Activated CD8-positive, alpha-beta T cell treated with anti-CD3 and anti-CD28 coated beads for 36 hours (primary cell): ENCODE measurements around the gene GPC4. TPM values are rescaled to one million over a fixed set of nuclear protein-coding genes. Genes with fewer than 3 reads are reported as not detected.

Experiments
- ATAC-seq: fragments of 200-7000 bp; cut with Tn5 transposase; one replicate; pipeline ENCODE4 v1.10.0; 2021; ENCODE audit warnings: mild to moderate bottlenecking, moderate library complexity
- CTCF ChIA-PET: fragments of 350-600 bp; sonication (Branson Sonifier 250); formaldehyde crosslinking; loops from one replicate; lab custom pipeline; 2021; ENCODE audit warnings: antibody characterized with exemption; lab: Charles Lee
- POLR2A ChIA-PET: fragments of 350-600 bp; sonication (Branson Sonifier 250); formaldehyde crosslinking; loops from one replicate; lab custom pipeline; 2021; ENCODE audit warnings: antibody characterized with exemption; lab: Charles Lee
- DNase-seq: peaks from one replicate; pipeline ENCODE4 v3.0.0-alpha.2; 2020
- H3K27ac Mint-ChIP-seq: one replicate; pipeline ENCODE4 v1.8.0; 2021; ENCODE audit warnings: mild to moderate bottlenecking, mixed read lengths
- H3K27me3 Mint-ChIP-seq: one replicate; pipeline ENCODE4 v1.8.0; 2021; ENCODE audit warnings: mixed read lengths
- H3K36me3 Mint-ChIP-seq: one replicate; pipeline ENCODE4 v1.8.0; 2021; ENCODE audit warnings: low read depth, mixed read lengths
- H3K4me1 Mint-ChIP-seq: one replicate; pipeline ENCODE4 v1.8.0; 2021; ENCODE audit warnings: low read depth, mixed read lengths
- H3K4me3 Mint-ChIP-seq: one replicate; pipeline ENCODE4 v1.8.0; 2021; ENCODE audit warnings: mild to moderate bottlenecking, moderate library complexity, mixed read lengths
- H3K9me3 Mint-ChIP-seq: one replicate; pipeline ENCODE4 v1.8.0; 2021; ENCODE audit warnings: mixed read lengths
- CTCF ChIP-seq: fragments of 200-600 bp; IDR thresholded peaks from one replicate; pipeline ENCODE4 v1.8.0; 2022; ENCODE audit warnings: antibody characterized with exemption, mild to moderate bottlenecking
- intact Hi-C: fragments of 100-400 bp; cut with micrococcal nuclease; formaldehyde crosslinking; loops from one replicate; pipeline ENCODE4 v1.10.0; 2022
- total RNA-seq, 2 experiments: library from RNA; stranded (reverse); gene quantifications; one replicate each; pipeline ENCODE4 v1.2.3, GENCODE V29; 2021

GPC4 gene
- total RNA-seq, 2 experiments from 2014 or later: not detected

- POLR2A ChIA-PET: no interaction called here
These were observed 2.6 kb downstream of the GPC4 start for GRCh38 chrX:133412665-133413064.

GRCh38 chrX:133412246-133412645, 3.0 kb downstream of the GPC4 start:
- intact Hi-C loops: no loop called here
- DNase-seq (no peak), ATAC-seq (no peak)
- POLR2A ChIA-PET: no interaction called here
- TF ChIP-seq CTCF: no peak
- Mint-ChIP-seq H3K36me3 (no peaks in the 10 kb centered on the region), H3K9me3 (no peaks in the 10 kb centered on the region), H3K27ac (no peak overlapping the region), H3K27me3 (peaks cover 36% of the 10 kb centered on the region), H3K4me1 (peaks cover 8% of the 10 kb centered on the region), H3K4me3 (no peak overlapping the region)
- CTCF ChIA-PET: no interaction called here

More at GRCh38 chrX:133412665-133413064, 2.6 kb downstream of the GPC4 start:
- H3K9me3 Mint-ChIP-seq: no peaks in the 10 kb centered on the region
- no peak for ATAC-seq
- no peak overlapping the region for H3K4me3 Mint-ChIP-seq
- DNase-seq: no peak
- intact Hi-C loops: no loop called here
- peaks cover 40% of the 10 kb centered on the region for H3K27me3 Mint-ChIP-seq
- CTCF ChIA-PET: no interaction called here
- no peak overlapping the region for H3K27ac Mint-ChIP-seq
- TF ChIP-seq CTCF: no peak
- H3K36me3 Mint-ChIP-seq: no peaks in the 10 kb centered on the region
- peaks cover 8% of the 10 kb centered on the region for H3K4me1 Mint-ChIP-seq

- Mint-ChIP-seq H3K36me3 (no peaks in the 10 kb centered on the region), H3K9me3 (no peaks in the 10 kb centered on the region), H3K4me3 (no peak overlapping the region), H3K27me3 (peaks cover 23% of the 10 kb centered on the region), H3K4me1 (peaks cover 4% of the 10 kb centered on the region), H3K27ac (no peak overlapping the region)
- no peak for TF ChIP-seq CTCF
- ATAC-seq: no peak
- intact Hi-C loops: no loop called here
- CTCF ChIA-PET: no interaction called here
- DNase-seq: no peak
- POLR2A ChIA-PET: no interaction called here
These were observed 4.7 kb downstream of the GPC4 start for GRCh38 chrX:133410550-133410949.

- no peak for TF ChIP-seq CTCF
- ATAC-seq: no peak
These were observed 9.6 kb downstream of the GPC4 start for GRCh38 chrX:133405498-133406185.

GRCh38 chrX:133403984-133404383, 11.3 kb downstream of the GPC4 start:
- CTCF ChIA-PET: no interaction called here
- H3K4me1 Mint-ChIP-seq: peaks cover 5% of the 10 kb centered on the region

More at GRCh38 chrX:133405498-133406185, 9.6 kb downstream of the GPC4 start:
- Mint-ChIP-seq H3K4me1 (peaks cover 5% of the 10 kb centered on the region), H3K9me3 (no peaks in the 10 kb centered on the region), H3K36me3 (no peaks in the 10 kb centered on the region), H3K27ac (no peak overlapping the region), H3K27me3 (peaks cover 1% of the 10 kb centered on the region), H3K4me3 (no peak overlapping the region)
- ChIA-PET CTCF (no interaction called here), POLR2A (no interaction called here)
- DNase-seq: no peak
- intact Hi-C loops: no loop called here

More at GRCh38 chrX:133403984-133404383, 11.3 kb downstream of the GPC4 start:
- TF ChIP-seq CTCF: no peak
- no peak overlapping the region for H3K4me3 Mint-ChIP-seq
- DNase-seq (no peak), ATAC-seq (no peak)
- H3K9me3 Mint-ChIP-seq: no peaks in the 10 kb centered on the region
- H3K27ac Mint-ChIP-seq: no peak overlapping the region
- no peaks in the 10 kb centered on the region for H3K27me3 Mint-ChIP-seq
- POLR2A ChIA-PET: no interaction called here
- no peaks in the 10 kb centered on the region for H3K36me3 Mint-ChIP-seq
- intact Hi-C loops: no loop called here
